HG02885 (cell line): ENCODE data around the gene MSH3.
"Not testable (repeated sequence)": the region's sequence is repeated elsewhere in the genome, so short reads cannot be mapped to it uniquely, and the experiment has no call there.

Source experiments
- ATAC-seq: cut with Tn5 transposase; IDR thresholded peaks from one replicate; pipeline ENCODE4 v1.9.1; 2021; ENCODE audit warnings: mild to moderate bottlenecking; ENCODE audit not compliant: unreplicated experiment, poor library complexity

The MSH3 gene

GRCh38 chr5:80784451-80784850, 130.0 kb downstream of the MSH3 start:
- ATAC-seq: no peak

GRCh38 chr5:80789319-80790016, 135.0 kb downstream of the MSH3 start:
- ATAC-seq: not testable (repeated sequence)

GRCh38 chr5:80790698-80791097, 136.2 kb downstream of the MSH3 start:
- ATAC-seq: no peak

GRCh38 chr5:80793354-80793753, 138.9 kb downstream of the MSH3 start:
- ATAC-seq: no peak

- no peak for ATAC-seq
Measured at GRCh38 chr5:80796846-80797245, 142.4 kb downstream of the MSH3 start.

GRCh38 chr5:80797428-80798024, 143.1 kb downstream of the MSH3 start:
- no peak for ATAC-seq

- no peak for ATAC-seq
Measured at GRCh38 chr5:80798166-80798565, 143.7 kb downstream of the MSH3 start.

- ATAC-seq: no peak
Measured at GRCh38 chr5:80798633-80799032, 144.2 kb downstream of the MSH3 start.

GRCh38 chr5:80799041-80799440, 144.6 kb downstream of the MSH3 start:
- ATAC-seq: no peak

GRCh38 chr5:80799573-80799972, 145.1 kb downstream of the MSH3 start:
- ATAC-seq: no peak

GRCh38 chr5:80804332-80804731, 149.9 kb downstream of the MSH3 start:
- no peak for ATAC-seq

GRCh38 chr5:80805038-80805437, 150.6 kb downstream of the MSH3 start:
- ATAC-seq: no peak

- ATAC-seq: no peak
Measured at GRCh38 chr5:80806929-80807328, 152.5 kb downstream of the MSH3 start.

- ATAC-seq: no peak
Measured at GRCh38 chr5:80809451-80809850, 155.0 kb downstream of the MSH3 start.

GRCh38 chr5:80810425-80810824, 156.0 kb downstream of the MSH3 start:
- ATAC-seq: no peak

- no peak for ATAC-seq
Measured at GRCh38 chr5:80816590-80816989, 162.1 kb downstream of the MSH3 start.

GRCh38 chr5:80820685-80821084, 166.2 kb downstream of the MSH3 start:
- no peak for ATAC-seq

GRCh38 chr5:80822640-80823039, 168.2 kb downstream of the MSH3 start:
- no peak for ATAC-seq

- ATAC-seq: not testable (repeated sequence)
Measured at GRCh38 chr5:80824159-80824558, 169.7 kb downstream of the MSH3 start.

- ATAC-seq: no peak
Measured at GRCh38 chr5:80825786-80826460, 171.5 kb downstream of the MSH3 start.

GRCh38 chr5:80834710-80835109, 180.3 kb downstream of the MSH3 start:
- no peak for ATAC-seq

GRCh38 chr5:80835128-80835527, 180.7 kb downstream of the MSH3 start:
- no peak for ATAC-seq
